H9 (cell line): ENCODE results near the gene PIK3R4. TPM values are rescaled to one million over a fixed set of nuclear protein-coding genes. Genes with fewer than 3 reads are reported as not detected.

ENCODE experiments used
- DNase-seq: peaks from one replicate; pipeline ENCODE4 v3.0.0-alpha.2; 2017
- H2AFZ ChIP-seq: one replicate; pipeline ENCODE4 v1.6.1; 2013; ENCODE audit warnings: mild to moderate bottlenecking, low read length, control low read depth, moderate library complexity
- H2AK5ac ChIP-seq: 2 replicates; pipeline ENCODE4 v1.6.1; 2013; ENCODE audit warnings: low read length, control low read depth, mixed read lengths; ENCODE audit not compliant: insufficient read length
- H2BK120ac ChIP-seq: one replicate; pipeline ENCODE4 v1.6.1; 2013; ENCODE audit warnings: low read depth, mild to moderate bottlenecking, low read length, control low read depth, inconsistent platforms; ENCODE audit not compliant: poor library complexity, severe bottlenecking
- H2BK12ac ChIP-seq: 2 replicates; pipeline ENCODE4 v1.6.1; 2013; ENCODE audit warnings: low read length, control low read depth, mixed read lengths, low read depth; ENCODE audit not compliant: insufficient read length
- H2BK15ac ChIP-seq: 2 replicates; pipeline ENCODE4 v1.6.1; 2013; ENCODE audit warnings: low read depth, low read length, control low read depth
- H2BK20ac ChIP-seq: one replicate; pipeline ENCODE4 v1.6.1; 2013; ENCODE audit warnings: low read depth, mild to moderate bottlenecking, low read length, control low read depth, inconsistent platforms; ENCODE audit not compliant: poor library complexity, severe bottlenecking
- H2BK5ac ChIP-seq: 2 replicates; pipeline ENCODE4 v1.6.1; 2013; ENCODE audit warnings: low read length, control low read depth, mixed read lengths; ENCODE audit not compliant: insufficient read length
- H3K14ac ChIP-seq: 2 replicates; pipeline ENCODE4 v1.6.1; 2013; ENCODE audit warnings: low read length, control low read depth; ENCODE audit not compliant: insufficient read depth
- H3K18ac ChIP-seq: 2 replicates; pipeline ENCODE4 v1.6.1; 2013; ENCODE audit warnings: low read depth, mild to moderate bottlenecking, mixed read lengths, low read length, control low read depth; ENCODE audit not compliant: insufficient read length
- H3K23ac ChIP-seq: 2 replicates; pipeline ENCODE4 v1.6.1; 2013; ENCODE audit warnings: low read length, control low read depth, mixed read lengths, low read depth; ENCODE audit not compliant: insufficient read length
- H3K23me2 ChIP-seq: 2 replicates; pipeline ENCODE4 v1.6.1; 2013; ENCODE audit warnings: low read depth, mild to moderate bottlenecking, mixed read lengths, low read length, control low read depth; ENCODE audit not compliant: insufficient read length, poor library complexity, severe bottlenecking
- H3K27ac ChIP-seq: 2 replicates; pipeline ENCODE4 v1.5.1; 2013; ENCODE audit warnings: low read length, control low read depth, mixed read lengths, low read depth; ENCODE audit not compliant: insufficient read length
- H3K27me3 ChIP-seq: 2 replicates; pipeline ENCODE4 v1.6.1; 2013; ENCODE audit warnings: low read length, control low read depth, inconsistent platforms; ENCODE audit not compliant: insufficient read depth
- H3K4ac ChIP-seq: 2 replicates; pipeline ENCODE4 v1.6.1; 2013; ENCODE audit warnings: low read depth, mild to moderate bottlenecking, control low read depth, inconsistent platforms, low read length, moderate library complexity
- H3K4me1 ChIP-seq: 2 replicates; pipeline ENCODE4 v1.6.1; 2013; ENCODE audit warnings: low read length, control low read depth, inconsistent platforms; ENCODE audit not compliant: insufficient read depth
- H3K4me2 ChIP-seq: 2 replicates; pipeline ENCODE4 v1.6.1; 2013; ENCODE audit warnings: low read length, control low read depth, mixed read lengths; ENCODE audit not compliant: insufficient read length, insufficient read depth
- H3K56ac ChIP-seq: 2 replicates; pipeline ENCODE4 v1.6.1; 2013; ENCODE audit warnings: low read depth, mild to moderate bottlenecking, mixed read lengths, low read length, control low read depth; ENCODE audit not compliant: insufficient read length
- H3K79me1 ChIP-seq: 2 replicates; pipeline ENCODE4 v1.6.1; 2013; ENCODE audit warnings: low read depth, mild to moderate bottlenecking, moderate library complexity, low read length, control low read depth, inconsistent platforms; ENCODE audit not compliant: insufficient read depth, poor library complexity, severe bottlenecking
- H3K79me2 ChIP-seq: 2 replicates; pipeline ENCODE4 v1.6.1; 2013; ENCODE audit warnings: low read length, control low read depth, inconsistent platforms; ENCODE audit not compliant: insufficient read depth
- H3K9ac ChIP-seq: 2 replicates; pipeline ENCODE4 v1.6.1; 2013; ENCODE audit warnings: low read length, control low read depth, mixed read lengths; ENCODE audit not compliant: insufficient read length; ENCODE audit errors: extremely low read depth
- H3K9me3 ChIP-seq: one replicate; pipeline ENCODE4 v1.6.1; 2013; ENCODE audit warnings: low read depth, low read length, inconsistent platforms; ENCODE audit not compliant: control insufficient read depth
- H3T11ph ChIP-seq: one replicate; pipeline ENCODE4 v1.6.1; 2013; ENCODE audit warnings: mild to moderate bottlenecking, low read length, control low read depth, inconsistent platforms
- H4K20me1 ChIP-seq: one replicate; pipeline ENCODE4 v1.6.1; 2013; ENCODE audit not compliant: control insufficient read depth, insufficient read length, insufficient read depth
- H4K5ac ChIP-seq: 2 replicates; pipeline ENCODE4 v1.6.1; 2013; ENCODE audit warnings: low read depth, mild to moderate bottlenecking, mixed read lengths, low read length, control low read depth; ENCODE audit not compliant: insufficient read length
- H4K8ac ChIP-seq: replicated peaks from 2 replicates; pipeline ENCODE4 v1.6.1; 2013; ENCODE audit warnings: low read length, control low read depth, mixed read lengths, low read depth; ENCODE audit not compliant: insufficient read length
- H4K91ac ChIP-seq: 2 replicates; pipeline ENCODE4 v1.6.1; 2013; ENCODE audit warnings: low read depth, mild to moderate bottlenecking, moderate library complexity, mixed read lengths, low read length, control low read depth; ENCODE audit not compliant: insufficient read length
- H3K27ac Mint-ChIP-seq, 3 experiments: 2 replicates in 2 of 3; 3 replicates in 1 of 3; pipeline ENCODE4 v1.8.0; 2020 to 2021; ENCODE audit warnings: mixed read lengths in 3 of 3, mild to moderate bottlenecking in 1 of 3, moderate library complexity in 1 of 3
- H3K27me3 Mint-ChIP-seq: 2 replicates; pipeline ENCODE4 v1.8.0; 2021; ENCODE audit warnings: low read depth, mild to moderate bottlenecking, moderate library complexity, mixed read lengths
- H3K36me3 Mint-ChIP-seq, 3 experiments: 2 replicates in 2 of 3; 3 replicates in 1 of 3; pipeline ENCODE4 v1.8.0; 2020 to 2021; ENCODE audit warnings: low read depth in 3 of 3, mixed read lengths in 3 of 3; ENCODE audit not compliant: insufficient read depth in 1 of 3
- H3K4me1 Mint-ChIP-seq, 2 experiments: 2 replicates each; pipeline ENCODE4 v1.8.0; 2020; ENCODE audit warnings: mixed read lengths in 2 of 2
- H3K4me3 Mint-ChIP-seq, 2 experiments: 2 replicates in 1 of 2; 3 replicates in 1 of 2; pipeline ENCODE4 v1.8.0; 2020 to 2021; ENCODE audit warnings: mild to moderate bottlenecking in 2 of 2, mixed read lengths in 2 of 2, moderate library complexity in 1 of 2
- H3K9me3 Mint-ChIP-seq, 2 experiments: 2 replicates in 1 of 2; 3 replicates in 1 of 2; pipeline ENCODE4 v1.8.0; 2020; ENCODE audit warnings: mild to moderate bottlenecking in 2 of 2, mixed read lengths in 2 of 2, moderate library complexity in 1 of 2
- WGBS: extraction: QIAGEN DNeasy Blood & Tissue Kit; methylation state at CpG from one replicate; pipeline ENCODE4 v1.1.7; 2013; ENCODE audit warnings: missing lambda C conversion rate, low lambda C conversion rate, mixed read lengths; ENCODE audit not compliant: insufficient read length; ENCODE audit errors: extremely low coverage; 5-methylcytosine and 5-hydroxymethylcytosine counted together
- total RNA-seq: library from RNA; stranded (reverse); gene quantifications from 2 replicates; pipeline ENCODE4 v1.2.1, GENCODE V29; 2021
- TF ChIP-seq, protein P1 (sequence below): fragments of 200-600 bp; sonication (generic); conservative IDR thresholded peaks from 3 replicates; pipeline ENCODE4 v1.8.0; 2021; ENCODE audit warnings: antibody characterized with exemption, mild to moderate bottlenecking

Gene PIK3R4
- total RNA-seq, 1 experiment from 2014 or later, result 28.6 TPM

DNA sequence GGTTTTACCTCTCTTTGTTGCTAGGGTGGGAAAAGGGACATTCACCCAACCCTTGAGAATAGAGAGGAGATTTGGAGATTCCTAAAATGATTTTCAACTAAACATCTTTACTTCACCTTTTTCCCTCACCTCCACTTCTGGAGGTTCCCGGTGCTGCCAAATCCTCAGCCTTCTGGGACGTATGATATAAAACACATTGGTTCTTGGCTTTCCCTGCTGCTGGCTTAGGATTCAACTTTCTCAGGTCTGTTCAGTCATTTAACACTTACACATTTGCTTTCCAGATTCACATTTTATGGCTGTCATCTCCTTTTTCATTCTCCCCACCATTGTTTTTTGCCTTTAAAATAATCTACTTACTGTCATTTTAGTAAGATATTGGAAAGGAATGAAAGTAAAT is 106.6 kb downstream of the PIK3R4 start:
- Histone ChIP-seq H3K79me2 (no peaks in the 10 kb centered on the region), H3K27me3 (no peaks in the 10 kb centered on the region), H3K4me1 (no peaks in the 10 kb centered on the region), H3K23ac (no peak overlapping the region), H2AK5ac (no peak overlapping the region), H3K56ac (no peak overlapping the region), H3K4me2 (no peak overlapping the region), H3K79me1 (no peaks in the 10 kb centered on the region), H2BK15ac (no peak overlapping the region), H3K23me2 (no peaks in the 10 kb centered on the region), H3K18ac (no peak overlapping the region), H2BK12ac (no peak overlapping the region), H3K9ac (no peak overlapping the region), H3K27ac (no peak overlapping the region), H3T11ph (no peak overlapping the region), H4K20me1 (no peaks in the 10 kb centered on the region), H4K8ac (no peak overlapping the region), H2BK20ac (no peak overlapping the region), H2BK120ac (no peak overlapping the region), H3K9me3 (no peaks in the 10 kb centered on the region), H2BK5ac (no peak overlapping the region), H4K91ac (no peak overlapping the region), H2AFZ (no peak overlapping the region), H4K5ac (no peak overlapping the region), H3K4ac (no peak overlapping the region), H3K14ac (no peak overlapping the region)
- Mint-ChIP-seq H3K4me1 (no peaks in the 10 kb centered on the region), H3K36me3 (0 out of 7 replicates have a peak, but pooled peaks cover 0 to 3% (median 0%) of the 10 kb centered on the region in 3 experiments), H3K9me3 (no peaks in the 10 kb centered on the region; a peak in 1 of 5 replicates), H3K4me3 (no peak overlapping the region), H3K27ac (no peak overlapping the region), H3K27me3 (no peaks in the 10 kb centered on the region; the same call in 1 of the 2 replicates)
- WGBS, result no CpG with 5 or more reads among the region's 2 CpGs
- TF ChIP-seq, protein P1, sequence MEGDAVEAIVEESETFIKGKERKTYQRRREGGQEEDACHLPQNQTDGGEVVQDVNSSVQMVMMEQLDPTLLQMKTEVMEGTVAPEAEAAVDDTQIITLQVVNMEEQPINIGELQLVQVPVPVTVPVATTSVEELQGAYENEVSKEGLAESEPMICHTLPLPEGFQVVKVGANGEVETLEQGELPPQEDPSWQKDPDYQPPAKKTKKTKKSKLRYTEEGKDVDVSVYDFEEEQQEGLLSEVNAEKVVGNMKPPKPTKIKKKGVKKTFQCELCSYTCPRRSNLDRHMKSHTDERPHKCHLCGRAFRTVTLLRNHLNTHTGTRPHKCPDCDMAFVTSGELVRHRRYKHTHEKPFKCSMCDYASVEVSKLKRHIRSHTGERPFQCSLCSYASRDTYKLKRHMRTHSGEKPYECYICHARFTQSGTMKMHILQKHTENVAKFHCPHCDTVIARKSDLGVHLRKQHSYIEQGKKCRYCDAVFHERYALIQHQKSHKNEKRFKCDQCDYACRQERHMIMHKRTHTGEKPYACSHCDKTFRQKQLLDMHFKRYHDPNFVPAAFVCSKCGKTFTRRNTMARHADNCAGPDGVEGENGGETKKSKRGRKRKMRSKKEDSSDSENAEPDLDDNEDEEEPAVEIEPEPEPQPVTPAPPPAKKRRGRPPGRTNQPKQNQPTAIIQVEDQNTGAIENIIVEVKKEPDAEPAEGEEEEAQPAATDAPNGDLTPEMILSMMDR, result no peak
- no peak for DNase-seq
